GM12878 (cell line): ENCODE measurements around the gene ITPKB. TPM values are rescaled to one million over a fixed set of nuclear protein-coding genes. Genes with fewer than 3 reads are reported as not detected.

Experiments used
- ATAC-seq: fragments of 200-7000 bp; cut with Tn5 transposase; 3 replicates; pipeline ENCODE4 v1.9.1; 2020; ENCODE audit warnings: mild to moderate bottlenecking, moderate library complexity
- BruUV-seq: library from RNA; stranded (reverse); fragments of 400-500 nt; replicated peaks from 2 replicates; lab custom pipeline; 2021; lab: Mats Ljungman, UMichigan
- CTCF ChIA-PET: fragments of 300-600 bp; sonication (Branson Sonifier 250); formaldehyde crosslinking; extraction: SDS; loops from one replicate; lab custom pipeline; 2021; ENCODE audit warnings: inconsistent platforms; lab: Yijun Ruan, JAX
- POLR2A ChIA-PET: fragments of 350-600 bp; formaldehyde crosslinking; extraction: SDS; loops from one replicate; lab custom pipeline; 2021; ENCODE audit warnings: inconsistent platforms; lab: Charles Lee
- RAD21 ChIA-PET: fragments of 300-600 bp; sonication (Branson Sonifier 250); formaldehyde crosslinking; loops from one replicate; lab custom pipeline; 2023; ENCODE audit warnings: antibody characterized with exemption; ENCODE audit not compliant: unreplicated experiment; lab: Charles Lee
- SMC1A ChIA-PET: fragments of 300-600 bp; sonication (Branson Sonifier 250); formaldehyde crosslinking; loops from one replicate; lab custom pipeline; 2023; ENCODE audit not compliant: unreplicated experiment, uncharacterized antibody; lab: Charles Lee
- DNase-seq: peaks from one replicate; pipeline ENCODE4 v3.0.0-alpha.2; 2011; ENCODE audit warnings: low read depth, low spot score
- FAIRE-seq: peaks from 3 replicates; lab custom pipeline; 2011; peaks lifted over from hg19 to GRCh38; lab: Jason Lieb, UNC
- H2AFZ ChIP-seq: 2 replicates; pipeline ENCODE4 v1.6.0; 2011; ENCODE audit warnings: low read depth, low read length, control low read depth; ENCODE audit not compliant: control insufficient read depth
- H3K27ac ChIP-seq: 2 replicates; pipeline ENCODE4 v1.5.1; 2011; ENCODE audit warnings: control low read depth; ENCODE audit not compliant: control insufficient read depth, insufficient read depth
- H3K27me3 ChIP-seq, 2 experiments: replicated peaks in 1 of 2; 2 replicates each; pipeline versions ENCODE4 v1.6.0 to v1.6.1; 2011; ENCODE audit warnings: low read length in 1 of 2; ENCODE audit not compliant: control insufficient read depth in 2 of 2, insufficient read depth in 2 of 2
- H3K36me3 ChIP-seq, 2 experiments: 2 replicates each; pipeline ENCODE4 v1.5.1; 2011; ENCODE audit warnings: low read length in 1 of 2; ENCODE audit not compliant: control insufficient read depth in 2 of 2, insufficient read depth in 2 of 2
- H3K4me1 ChIP-seq: 2 replicates; pipeline ENCODE4 v1.6.1; 2011; ENCODE audit warnings: mild to moderate bottlenecking, low read length, moderate library complexity, mixed read lengths; ENCODE audit not compliant: control insufficient read depth, insufficient read depth
- H3K4me2 ChIP-seq: 2 replicates; pipeline ENCODE4 v1.6.0; 2011; ENCODE audit warnings: control low read depth; ENCODE audit not compliant: control insufficient read depth, insufficient read depth
- H3K4me3 ChIP-seq: fragments of 200-600 bp; sonication (generic); 2 replicates; pipeline ENCODE4 v1.5.1; 2016
- H3K79me2 ChIP-seq: 2 replicates; pipeline ENCODE4 v1.6.0; 2011; ENCODE audit warnings: low read length; ENCODE audit not compliant: control insufficient read depth, insufficient read depth
- H3K9ac ChIP-seq: 2 replicates; pipeline ENCODE4 v1.8.0; 2011; ENCODE audit warnings: low read length, control low read depth, mixed read lengths; ENCODE audit not compliant: control insufficient read depth, insufficient read depth
- H3K9me3 ChIP-seq: replicated peaks from 3 replicates; pipeline ENCODE4 v1.5.1; 2011; ENCODE audit warnings: mild to moderate bottlenecking, low read length; ENCODE audit not compliant: control insufficient read depth, insufficient read depth
- H4K20me1 ChIP-seq: 2 replicates; pipeline ENCODE4 v1.6.0; 2011; ENCODE audit not compliant: control insufficient read depth, insufficient read depth
- ATF7 ChIP-seq: fragments of 450-650 bp; IDR thresholded peaks from 2 replicates; pipeline ENCODE4 v1.6.1; 2016; ENCODE audit warnings: low read depth, mild to moderate bottlenecking
- CTCF ChIP-seq, 3 experiments: IDR thresholded peaks in 2 of 3; conservative IDR thresholded peaks in 1 of 3; 2 replicates each; pipeline ENCODE4 v1.5.1; 2011; ENCODE audit warnings: low read depth in 3 of 3, low read length in 3 of 3, mild to moderate bottlenecking in 3 of 3, control low read depth in 2 of 3, moderate library complexity in 2 of 3, inconsistent platforms in 1 of 3, mixed read lengths in 1 of 3; ENCODE audit not compliant: control insufficient read depth in 2 of 3, insufficient read depth in 1 of 3; ENCODE audit errors: extremely low read depth in 1 of 3
- DPF2 ChIP-seq: fragments of 450-650 bp; IDR thresholded peaks from 2 replicates; pipeline ENCODE4 v1.6.1; 2017; ENCODE audit warnings: mild to moderate bottlenecking
- E2F8 ChIP-seq: fragments of 450-650 bp; IDR thresholded peaks from 2 replicates; pipeline ENCODE4 v1.6.1; 2018; ENCODE audit warnings: mild to moderate bottlenecking, low read depth, moderate library complexity; ENCODE audit not compliant: partially characterized antibody
- EP300 ChIP-seq, 2 experiments: fragments of 150-350 bp in 1 of 2; IDR thresholded peaks; 2 replicates each; pipeline ENCODE4 v1.6.1; 2011 to 2012; ENCODE audit warnings: low read depth in 2 of 2, low read length in 2 of 2, borderline replicate concordance in 1 of 2, improper control_type of control experiment in 1 of 2, inconsistent platforms in 1 of 2; ENCODE audit not compliant: control insufficient read depth in 1 of 2
- FOS ChIP-seq: IDR thresholded peaks from 3 replicates; pipeline ENCODE4 v1.6.1; 2011; ENCODE audit warnings: borderline replicate concordance; ENCODE audit not compliant: insufficient read length; ENCODE audit errors: extremely low read depth
- LARP7 ChIP-seq: fragments of 450-650 bp; IDR thresholded peaks from 2 replicates; pipeline ENCODE4 v1.6.1; 2017; ENCODE audit warnings: mild to moderate bottlenecking
- NR2F1 ChIP-seq: fragments of 450-650 bp; conservative IDR thresholded peaks from 2 replicates; pipeline ENCODE4 v1.6.1; 2017; ENCODE audit warnings: mild to moderate bottlenecking
- PAX5 ChIP-seq: IDR thresholded peaks from 2 replicates; pipeline ENCODE4 v1.6.1; 2011; ENCODE audit warnings: low read depth, low read length, borderline replicate concordance
- PML ChIP-seq: IDR thresholded peaks from 2 replicates; pipeline ENCODE4 v1.6.1; 2012; ENCODE audit warnings: low read length, inconsistent platforms
- POLR2AphosphoS2 ChIP-seq: IDR thresholded peaks from 2 replicates; pipeline ENCODE4 v1.6.1; 2011; ENCODE audit warnings: low read depth, mild to moderate bottlenecking, low read length, improper control_type of control experiment, moderate library complexity
- POLR2AphosphoS5 ChIP-seq: IDR thresholded peaks from 2 replicates; pipeline ENCODE4 v1.6.1; 2011; ENCODE audit warnings: mild to moderate bottlenecking, low read length, inconsistent platforms
- POU2F2 ChIP-seq: IDR thresholded peaks from 3 replicates; pipeline ENCODE4 v1.6.1; 2011; ENCODE audit warnings: low read depth, mild to moderate bottlenecking, low read length, borderline replicate concordance
- RBBP5 ChIP-seq: fragments of 200-600 bp; sonication (generic); conservative IDR thresholded peaks from 2 replicates; pipeline ENCODE4 v1.6.1; 2016
- SIN3A ChIP-seq: IDR thresholded peaks from 2 replicates; pipeline ENCODE4 v1.6.1; 2012; ENCODE audit warnings: low read depth, low read length, improper control_type of control experiment
- SMARCA5 ChIP-seq: fragments of 450-650 bp; IDR thresholded peaks from 2 replicates; pipeline ENCODE4 v1.6.1; 2017; ENCODE audit warnings: mild to moderate bottlenecking
- SUZ12 ChIP-seq: fragments of 200-600 bp; sonication (generic); IDR thresholded peaks from one replicate; pipeline ENCODE4 v1.6.1; 2018; ENCODE audit warnings: antibody characterized with exemption, mild to moderate bottlenecking; ENCODE audit not compliant: unreplicated experiment
- TCF3 ChIP-seq: IDR thresholded peaks from 2 replicates; pipeline ENCODE4 v1.6.1; 2012; ENCODE audit warnings: low read depth, mild to moderate bottlenecking, low read length, borderline replicate concordance; ENCODE audit not compliant: insufficient read depth
- TCF7 ChIP-seq: IDR thresholded peaks from 2 replicates; pipeline ENCODE4 v1.6.1; 2014; ENCODE audit warnings: antibody characterized with exemption, borderline replicate concordance
- WGBS: methylation state at CpG from one replicate; pipeline ENCODE4 v1.1.6; 2016; ENCODE audit warnings: low lambda C conversion rate; ENCODE audit not compliant: insufficient replicate concordance, insufficient coverage; ENCODE audit errors: missing lambda C conversion rate; 5-methylcytosine and 5-hydroxymethylcytosine counted together
- in situ Hi-C: fragments of 300-500 bp; cut with MboI; formaldehyde crosslinking; loops from 9 replicates; pipeline ENCODE4 v1.14.3; 2018; ENCODE audit warnings: mixed read lengths
- intact Hi-C: fragments of 100-400 bp; cut with micrococcal nuclease; formaldehyde crosslinking; loops from one replicate; pipeline ENCODE4 v1.14.2; 2022; ENCODE audit not compliant: unreplicated experiment
- polyA plus RNA-seq, 11 experiments: library from polyadenylated mRNA; depleted of rRNA in 4 of 11; unstranded in 6 of 11; stranded (reverse) in 5 of 11; fragments of >200 nt; fragmentation: Nextera tagmentation in 4 of 11; fragmentation: Illumina TruSeq in 1 of 11; extraction: Ambion mirVana in 4 of 11; extraction: Trizol in 1 of 11; gene quantifications; 1 replicate in 1 of 11; 2 replicates in 10 of 11; pipeline versions ENCODE4 v1.2.1 to v1.2.3, GENCODE V29; 2011 to 2016; ENCODE audit warnings: inconsistent platforms in 2 of 11, missing spikeins in 2 of 11, low read depth in 1 of 11
- total RNA-seq, 4 experiments: library from RNA; depleted of rRNA in 3 of 4; stranded (reverse); fragments of >200 nt in 3 of 4; fragmentation: Illumina TruSeq in 1 of 4; extraction: Trizol in 1 of 4; gene quantifications; 2 replicates each; pipeline versions ENCODE4 v1.2.1 to v1.2.3, GENCODE V29; 2013 to 2021

ITPKB gene
- total and polyA plus RNA-seq, 10 of the 15 experiments (the other 5 are each of a cell fraction or from before 2014, with no cell fraction given) = 1.3 to 38.7 (median 12.9) TPM

GRCh38 chr1:226733304-226733703, 5.8 kb downstream of the ITPKB start:
- no peaks in the 10 kb centered on the region; the same call in 1 of the 2 replicates for H4K20me1 ChIP-seq
- RAD21 ChIA-PET = interaction anchor here (0.6 to 3.5 kb wide), 9 partner anchors 21 to 150 kb away, joined by 3 to 16 read pairs (median 3); no protein-coding TSS in a partner anchor
- CTCF ChIA-PET = interaction anchor here (0.8 to 2.5 kb wide), 4 partner anchors 44 to 100 kb away, joined by 3 to 8 read pairs (median 6); no protein-coding TSS in a partner anchor
- peak overlapping the region; percentile 98 for H3K4me3 ChIP-seq
- POLR2A ChIA-PET = interaction anchor here (0.8 to 1.7 kb wide), 6 partner anchors 21 to 90 kb away, joined by 3 to 6 read pairs (median 4); no protein-coding TSS in a partner anchor
- intact Hi-C loops = loop anchor here (2.0 to 10.0 kb wide), 3 partner anchors 21 to 329 kb away; partner anchors contain the start of gene PARP1
- SMC1A ChIA-PET = interaction anchor here (0.8 to 2.0 kb wide), 11 partner anchors 21 to 80 kb away, joined by 3 to 11 read pairs (median 3); no protein-coding TSS in a partner anchor
- no peak overlapping the region for H2AFZ ChIP-seq
- DNase-seq = no peak
- H3K4me2 ChIP-seq = peak overlapping the region; percentile 94
- H3K36me3 ChIP-seq = peaks cover 0 to 24% of the 10 kb centered on the region in 2 experiments
- H3K9me3 ChIP-seq = no peaks in the 10 kb centered on the region
- no peaks in the 10 kb centered on the region for H3K27me3 ChIP-seq
- H3K9ac ChIP-seq = peak overlapping the region; percentile 76
- peaks cover 97% of the 10 kb centered on the region for H3K79me2 ChIP-seq
- ATAC-seq = peak; percentile 5
- peaks cover 29% of the 10 kb centered on the region for H3K4me1 ChIP-seq
- H3K27ac ChIP-seq = peak overlapping the region; percentile 76
- in situ Hi-C loops = loop anchor here (10.0 kb wide), 1 partner anchor 91 kb away; no protein-coding TSS in a partner anchor
- no TSS peak for BruUV-seq
- 44% methylated on average over 4 of the region's 4 CpGs for WGBS
- FAIRE-seq = no peak
- TF ChIP-seq POLR2AphosphoS5 (0 out of 2 replicates have a peak, but pooled peaks have one; percentile 39), RBBP5 (no peak), DPF2 (no peak), E2F8 (no peak), POLR2AphosphoS2 (no peak), TCF7 (0 out of 2 replicates have a peak, but pooled peaks have one; percentile 26), ATF7 (peak; percentile 45; the same call in 1 of the 2 replicates), SIN3A (no peak), SMARCA5 (0 out of 2 replicates have a peak, but pooled peaks have one; percentile 2), FOS (no peak), EP300 (IDR thresholded peaks at IDR 0.05; ENCODE audit: borderline replicate concordance in 1 of 2, control insufficient read depth in 1 of 2, low read depth in 2 of 2, low read length in 2 of 2) (peak in 1 of 2 experiments; percentile 69; a peak in 1 of 4 replicates), LARP7 (no peak), PAX5 (peak; percentile 73), PML (no peak), TCF3 (0 out of 2 replicates have a peak, but pooled peaks have one; percentile 43), SUZ12 (no peak), POU2F2 (no peak), NR2F1 (no peak), CTCF (IDR thresholded peaks at IDR 0.05 in 2 of 3, conservative IDR thresholded peaks at IDR 0.05 in 1 of 3; ENCODE audit: control insufficient read depth in 2 of 3, extremely low read depth in 1 of 3, insufficient read depth in 1 of 3, low read depth in 3 of 3, low read length in 3 of 3) (no peak)
